ENCODE measurements around the gene ERC2.

ERC2 gene

GRCh38 chr3:56321383-56321782 lies 146.9 kb downstream of the ERC2 start:
- no peak overlapping the region for H3K4me3 ChIP-seq (ENCODE audit: severe bottlenecking)
- no peak overlapping the region for H3K27ac ChIP-seq (ENCODE audit: poor library complexity, severe bottlenecking)
- DNase-seq (ENCODE audit: low spot score) (no peak), ATAC-seq (ENCODE audit: low read depth) (no peak)
- TF ChIP-seq CTCF (IDR thresholded peaks at IDR 0.05; ENCODE audit: poor library complexity, severe bottlenecking): no peak
- H3K4me1 ChIP-seq (ENCODE audit: insufficient read depth, poor library complexity, severe bottlenecking): no peaks in the 10 kb centered on the region
- H3K27me3 ChIP-seq (ENCODE audit: insufficient read depth, poor library complexity, severe bottlenecking): no peaks in the 10 kb centered on the region
- H3K9me3 ChIP-seq (ENCODE audit: severe bottlenecking): no peaks in the 10 kb centered on the region
- H3K36me3 ChIP-seq (ENCODE audit: low read depth): no peaks in the 10 kb centered on the region

GRCh38 chr3:56320883-56321282 lies 147.4 kb downstream of the ERC2 start:
- no peak for DNase-seq (ENCODE audit: low spot score)
- no peaks in the 10 kb centered on the region for H3K27me3 ChIP-seq (ENCODE audit: insufficient read depth, poor library complexity, severe bottlenecking)
- H3K36me3 ChIP-seq (ENCODE audit: low read depth): no peaks in the 10 kb centered on the region
- H3K27ac ChIP-seq (ENCODE audit: poor library complexity, severe bottlenecking): no peak overlapping the region
- ATAC-seq (ENCODE audit: low read depth): no peak
- no peak overlapping the region for H3K4me3 ChIP-seq (ENCODE audit: severe bottlenecking)
- TF ChIP-seq CTCF (IDR thresholded peaks at IDR 0.05; ENCODE audit: poor library complexity, severe bottlenecking): no peak
- no peaks in the 10 kb centered on the region for H3K9me3 ChIP-seq (ENCODE audit: severe bottlenecking)
- no peaks in the 10 kb centered on the region for H3K4me1 ChIP-seq (ENCODE audit: insufficient read depth, poor library complexity, severe bottlenecking)

- no peak overlapping the region for H3K4me3 ChIP-seq (ENCODE audit: severe bottlenecking)
- TF ChIP-seq CTCF (IDR thresholded peaks at IDR 0.05; ENCODE audit: poor library complexity, severe bottlenecking): no peak
- no peak for ATAC-seq (ENCODE audit: low read depth)
- H3K27ac ChIP-seq (ENCODE audit: poor library complexity, severe bottlenecking): no peak overlapping the region
- no peaks in the 10 kb centered on the region for H3K27me3 ChIP-seq (ENCODE audit: insufficient read depth, poor library complexity, severe bottlenecking)
- H3K9me3 ChIP-seq (ENCODE audit: severe bottlenecking): no peaks in the 10 kb centered on the region
- no peaks in the 10 kb centered on the region for H3K36me3 ChIP-seq (ENCODE audit: low read depth)
- no peaks in the 10 kb centered on the region for H3K4me1 ChIP-seq (ENCODE audit: insufficient read depth, poor library complexity, severe bottlenecking)
- no peak for DNase-seq (ENCODE audit: low spot score)
Measured at GRCh38 chr3:56318891-56319290, 149.4 kb downstream of the ERC2 start.

GRCh38 chr3:56316944-56317343 lies 151.3 kb downstream of the ERC2 start:
- no peaks in the 10 kb centered on the region for H3K36me3 ChIP-seq (ENCODE audit: low read depth)
- H3K4me3 ChIP-seq (ENCODE audit: severe bottlenecking): no peak overlapping the region
- H3K4me1 ChIP-seq (ENCODE audit: insufficient read depth, poor library complexity, severe bottlenecking): no peaks in the 10 kb centered on the region
- H3K27ac ChIP-seq (ENCODE audit: poor library complexity, severe bottlenecking): no peak overlapping the region
- no peaks in the 10 kb centered on the region for H3K27me3 ChIP-seq (ENCODE audit: insufficient read depth, poor library complexity, severe bottlenecking)
- ATAC-seq (ENCODE audit: low read depth): no peak
- TF ChIP-seq CTCF (IDR thresholded peaks at IDR 0.05; ENCODE audit: poor library complexity, severe bottlenecking): no peak
- no peak for DNase-seq (ENCODE audit: low spot score)
- H3K9me3 ChIP-seq (ENCODE audit: severe bottlenecking): no peaks in the 10 kb centered on the region

- no peak for TF ChIP-seq CTCF (IDR thresholded peaks at IDR 0.05; ENCODE audit: poor library complexity, severe bottlenecking)
- Histone ChIP-seq H3K27ac (ENCODE audit: poor library complexity, severe bottlenecking) (no peak overlapping the region), H3K4me3 (ENCODE audit: severe bottlenecking) (no peak overlapping the region), H3K27me3 (ENCODE audit: insufficient read depth, poor library complexity, severe bottlenecking) (no peaks in the 10 kb centered on the region), H3K9me3 (ENCODE audit: severe bottlenecking) (no peaks in the 10 kb centered on the region), H3K36me3 (ENCODE audit: low read depth) (no peaks in the 10 kb centered on the region), H3K4me1 (ENCODE audit: insufficient read depth, poor library complexity, severe bottlenecking) (no peaks in the 10 kb centered on the region)
- ATAC-seq (ENCODE audit: low read depth) (no peak), DNase-seq (ENCODE audit: low spot score) (no peak)
Measured at GRCh38 chr3:56314842-56315241, 153.4 kb downstream of the ERC2 start.

Measured in RWPE2 (cell line).